CD4-positive, alpha-beta memory T cell (primary cell): Measurements from ENCODE around the gene EFHB. TPM values are rescaled to one million over a fixed set of nuclear protein-coding genes. Genes with fewer than 3 reads are reported as not detected.
A peak's percentile ranks its signal among the peaks of the same experiment; 100 is the strongest.
"Not testable (repeated sequence)": the region's sequence is repeated elsewhere in the genome, so short reads cannot be mapped to it uniquely, and the experiment has no call there.

Experiments used
- CTCF ChIA-PET: fragments of 350-600 bp; sonication (Branson Sonifier 250); formaldehyde crosslinking; loops from one replicate; lab custom pipeline; 2021; ENCODE audit warnings: inconsistent platforms; ENCODE audit not compliant: partially characterized antibody; lab: Charles Lee
- POLR2A ChIA-PET: fragments of 350-600 bp; sonication (Branson Sonifier 250); formaldehyde crosslinking; loops from one replicate; lab custom pipeline; 2021; ENCODE audit not compliant: partially characterized antibody; lab: Charles Lee
- DNase-seq, 5 donors: peaks; one replicate each; pipeline versions ENCODE4 v3.0.0 to v3.0.0-alpha.2; 2020 to 2022; ENCODE audit warnings: mixed read lengths in 1 of 5
- H3K27ac ChIP-seq: one replicate; pipeline ENCODE4 v1.7.0; 2013; ENCODE audit warnings: low read depth, low read length
- H3K27me3 ChIP-seq: 2 replicates; pipeline ENCODE4 v1.7.0; 2013; ENCODE audit warnings: mild to moderate bottlenecking, low read length, moderate library complexity; ENCODE audit not compliant: insufficient read depth
- H3K36me3 ChIP-seq: 2 replicates; pipeline ENCODE4 v1.7.0; 2013; ENCODE audit warnings: mild to moderate bottlenecking, low read length, moderate library complexity; ENCODE audit not compliant: insufficient read depth
- H3K4me1 ChIP-seq: 2 replicates; pipeline ENCODE4 v1.7.0; 2013; ENCODE audit warnings: mild to moderate bottlenecking, low read length, moderate library complexity; ENCODE audit not compliant: insufficient read depth
- H3K4me3 ChIP-seq, 2 donors: one replicate each; pipeline ENCODE4 v1.7.0; 2013; ENCODE audit warnings: low read length in 2 of 2, mild to moderate bottlenecking in 1 of 2
- H3K9me3 ChIP-seq, 2 donors: one replicate each; pipeline ENCODE4 v1.7.0; 2013; ENCODE audit warnings: low read length in 2 of 2, control low read depth in 1 of 2; ENCODE audit not compliant: control insufficient read depth in 1 of 2
- H3K27ac Mint-ChIP-seq, 7 donors: one replicate each; pipeline ENCODE4 v1.8.0; 2020 to 2021; ENCODE audit warnings: mixed read lengths in 7 of 7, mild to moderate bottlenecking in 6 of 7, inconsistent platforms in 3 of 7, moderate library complexity in 3 of 7
- H3K27me3 Mint-ChIP-seq, 2 donors: one replicate each; pipeline ENCODE4 v1.8.0; 2020 to 2021; ENCODE audit warnings: mixed read lengths in 2 of 2
- H3K36me3 Mint-ChIP-seq, 2 donors: one replicate each; pipeline ENCODE4 v1.8.0; 2020 to 2021; ENCODE audit warnings: mixed read lengths in 2 of 2, inconsistent platforms in 1 of 2, mild to moderate bottlenecking in 1 of 2
- H3K4me1 Mint-ChIP-seq, 4 donors: one replicate each; pipeline ENCODE4 v1.8.0; 2020 to 2021; ENCODE audit warnings: mixed read lengths in 4 of 4, mild to moderate bottlenecking in 1 of 4
- H3K4me3 Mint-ChIP-seq, 8 donors: one replicate each; pipeline ENCODE4 v1.8.0; 2020 to 2021; ENCODE audit warnings: mixed read lengths in 8 of 8, mild to moderate bottlenecking in 7 of 8, moderate library complexity in 6 of 8, inconsistent platforms in 3 of 8
- H3K9me3 Mint-ChIP-seq, 8 donors: one replicate each; pipeline ENCODE4 v1.8.0; 2020 to 2021; ENCODE audit warnings: mixed read lengths in 8 of 8, mild to moderate bottlenecking in 5 of 8, inconsistent platforms in 3 of 8, moderate library complexity in 1 of 8
- intact Hi-C: fragments of 100-400 bp; cut with micrococcal nuclease; formaldehyde crosslinking; loops from one replicate; pipeline ENCODE4 v1.15.1; 2023
- polyA plus RNA-seq, 2 donors: library from polyadenylated mRNA; unstranded; fragments of 300-500 nt; fragmentation: Illumina TruSeq; gene quantifications; one replicate each; pipeline ENCODE4 v1.2.3, GENCODE V29; 2021
- total RNA-seq, 2 experiments: library from RNA; stranded (reverse); gene quantifications; one replicate each; pipeline ENCODE4 v1.2.3, GENCODE V29; 2021

EFHB gene
- total and polyA plus RNA-seq, 4 experiments from 2014 or later, result 1.5 TPM; not detected in 3

- Mint-ChIP-seq H3K27me3 (no peaks in the 10 kb centered on the region), H3K4me3 (no peak overlapping the region), H3K36me3 (no peaks in the 10 kb centered on the region), H3K9me3 (no peaks in the 10 kb centered on the region), H3K27ac (no peak overlapping the region), H3K4me1 (no peaks in the 10 kb centered on the region)
- ChIA-PET CTCF (interaction anchor here (1.2 to 1.4 kb wide), 2 partner anchors 10 to 57 kb away, joined by 3 to 4 read pairs; no protein-coding TSS in a partner anchor), POLR2A (no interaction called here)
- no peaks in the 10 kb centered on the region for H3K36me3 ChIP-seq
- H3K4me3 ChIP-seq, result no peak overlapping the region
- no peak for DNase-seq
- H3K4me1 ChIP-seq, result no peaks in the 10 kb centered on the region
- no peak overlapping the region for H3K27ac ChIP-seq
- no peaks in the 10 kb centered on the region for H3K9me3 ChIP-seq
- intact Hi-C loops, result no loop called here
- no peaks in the 10 kb centered on the region for H3K27me3 ChIP-seq
Observed at GRCh38 chr3:19888428-19889152, 45.4 kb downstream of the EFHB start.

GRCh38 chr3:19887122-19887521, 46.9 kb downstream of the EFHB start:
- H3K4me1 ChIP-seq, intact Hi-C loops, H3K36me3 Mint-ChIP-seq, DNase-seq, H3K4me3 Mint-ChIP-seq, H3K9me3 Mint-ChIP-seq, H3K27me3 ChIP-seq, H3K36me3 ChIP-seq, H3K9me3 ChIP-seq, H3K4me3 ChIP-seq, H3K27me3 Mint-ChIP-seq, H3K27ac ChIP-seq, H3K27ac Mint-ChIP-seq, H3K4me1 Mint-ChIP-seq, POLR2A ChIA-PET: not testable (repeated sequence)
- CTCF ChIA-PET, result interaction anchor here (0.6 to 3.5 kb wide), 8 partner anchors 8 to 191 kb away, joined by 3 to 11 read pairs (median 3); no protein-coding TSS in a partner anchor

GRCh38 chr3:19886404-19886803, 47.6 kb downstream of the EFHB start:
- H3K27ac ChIP-seq, result no peak overlapping the region
- CTCF ChIA-PET, result interaction anchor here (0.6 to 3.5 kb wide), 12 partner anchors 8 to 488 kb away, joined by 3 to 11 read pairs (median 3); partner anchors contain the start of gene KAT2B
- intact Hi-C loops, result no loop called here
- H3K9me3 ChIP-seq, result no peaks in the 10 kb centered on the region
- Mint-ChIP-seq H3K27me3 (peaks cover 0 to 2% of the 10 kb centered on the region in 2 donors), H3K4me3 (no peak overlapping the region), H3K27ac (no peak overlapping the region), H3K9me3 (no peaks in the 10 kb centered on the region), H3K4me1 (no peaks in the 10 kb centered on the region), H3K36me3 (no peaks in the 10 kb centered on the region)
- no peak overlapping the region for H3K4me3 ChIP-seq
- DNase-seq, result no peak
- no peaks in the 10 kb centered on the region for H3K4me1 ChIP-seq
- no peaks in the 10 kb centered on the region for H3K27me3 ChIP-seq
- POLR2A ChIA-PET, result no interaction called here
- H3K36me3 ChIP-seq, result no peaks in the 10 kb centered on the region

- Mint-ChIP-seq H3K36me3 (no peaks in the 10 kb centered on the region), H3K4me1 (no peaks in the 10 kb centered on the region), H3K9me3 (no peaks in the 10 kb centered on the region), H3K4me3 (no peak overlapping the region), H3K27me3 (peaks cover 0 to 2% of the 10 kb centered on the region in 2 donors), H3K27ac (no peak overlapping the region)
- no peaks in the 10 kb centered on the region for H3K9me3 ChIP-seq
- no peak overlapping the region for H3K4me3 ChIP-seq
- no peaks in the 10 kb centered on the region for H3K4me1 ChIP-seq
- H3K27ac ChIP-seq, result no peak overlapping the region
- H3K36me3 ChIP-seq, result no peaks in the 10 kb centered on the region
- POLR2A ChIA-PET, result no interaction called here
- CTCF ChIA-PET, result interaction anchor here (1.0 to 3.5 kb wide), 5 partner anchors 9 to 263 kb away, joined by 3 to 11 read pairs (median 3); partner anchors contain the start of gene KAT2B
- no peaks in the 10 kb centered on the region for H3K27me3 ChIP-seq
- DNase-seq, result peak in 4 of 5 donors; percentile 9 to 22 (median 18)
- intact Hi-C loops, result loop anchor here (1.0 kb wide), 2 partner anchors 154 to 301 kb away; partner anchors contain the start of gene SGO1
Observed at GRCh38 chr3:19885468-19885867, 48.5 kb downstream of the EFHB start.

- no peaks in the 10 kb centered on the region for H3K9me3 ChIP-seq
- intact Hi-C loops, result loop anchor here (5.0 kb wide), 1 partner anchor 225 kb away; no protein-coding TSS in a partner anchor
- H3K4me1 ChIP-seq, result no peaks in the 10 kb centered on the region
- H3K27me3 Mint-ChIP-seq, result peaks cover 0 to 4% of the 10 kb centered on the region in 2 donors
- ChIA-PET POLR2A (no interaction called here), CTCF (no interaction called here)
- no peak overlapping the region for H3K4me3 ChIP-seq
- H3K36me3 Mint-ChIP-seq, result no peaks in the 10 kb centered on the region
- H3K4me1 Mint-ChIP-seq, result no peaks in the 10 kb centered on the region
- no peaks in the 10 kb centered on the region for H3K9me3 Mint-ChIP-seq
- H3K27me3 ChIP-seq, result no peaks in the 10 kb centered on the region
- H3K27ac ChIP-seq, result no peak overlapping the region
- no peak overlapping the region for H3K27ac Mint-ChIP-seq
- H3K4me3 Mint-ChIP-seq, result no peak overlapping the region
- no peaks in the 10 kb centered on the region for H3K36me3 ChIP-seq
- DNase-seq, result no peak
Observed at GRCh38 chr3:19881852-19882251, 52.2 kb downstream of the EFHB start.

- Mint-ChIP-seq H3K27ac (no peak overlapping the region), H3K27me3 (peaks cover 3 to 8% of the 10 kb centered on the region in 2 donors), H3K4me1 (no peaks in the 10 kb centered on the region), H3K9me3 (no peaks in the 10 kb centered on the region), H3K36me3 (no peaks in the 10 kb centered on the region), H3K4me3 (no peak overlapping the region)
- H3K9me3 ChIP-seq, result no peaks in the 10 kb centered on the region
- no peak overlapping the region for H3K4me3 ChIP-seq
- H3K27me3 ChIP-seq, result no peaks in the 10 kb centered on the region
- no peaks in the 10 kb centered on the region for H3K4me1 ChIP-seq
- no peak overlapping the region for H3K27ac ChIP-seq
- CTCF ChIA-PET, result interaction anchor here (1.8 kb wide), 1 partner anchor 14 kb away, joined by 4 read pairs; no protein-coding TSS in a partner anchor
- POLR2A ChIA-PET, result no interaction called here
- intact Hi-C loops, result loop anchor here (5.0 kb wide), 1 partner anchor 226 kb away; no protein-coding TSS in a partner anchor
- no peak for DNase-seq
- H3K36me3 ChIP-seq, result no peaks in the 10 kb centered on the region
Observed at GRCh38 chr3:19881036-19881435, 53.0 kb downstream of the EFHB start.

- H3K9me3 Mint-ChIP-seq, result no peaks in the 10 kb centered on the region
- no peak overlapping the region for H3K27ac Mint-ChIP-seq
- no peaks in the 10 kb centered on the region for H3K4me1 Mint-ChIP-seq
- no peak overlapping the region for H3K4me3 Mint-ChIP-seq
- no peaks in the 10 kb centered on the region for H3K27me3 ChIP-seq
- no peaks in the 10 kb centered on the region for H3K4me1 ChIP-seq
- no peaks in the 10 kb centered on the region for H3K9me3 ChIP-seq
- DNase-seq, result no peak
- intact Hi-C loops, result no loop called here
- no peak overlapping the region for H3K27ac ChIP-seq
- no peaks in the 10 kb centered on the region for H3K36me3 ChIP-seq
- H3K36me3 Mint-ChIP-seq, result no peaks in the 10 kb centered on the region
- ChIA-PET CTCF (interaction anchor here (2.1 to 2.7 kb wide), 2 partner anchors 8 to 11 kb away, joined by 7 to 17 read pairs; no protein-coding TSS in a partner anchor), POLR2A (no interaction called here)
- H3K4me3 ChIP-seq, result no peak overlapping the region
- H3K27me3 Mint-ChIP-seq, result peaks cover 4 to 12% of the 10 kb centered on the region in 2 donors
Observed at GRCh38 chr3:19877656-19878055, 56.4 kb downstream of the EFHB start.
